RPMI8226 (cell line): ENCODE results near the gene KCNJ6.
"Not testable (repeated sequence)": the region's sequence is repeated elsewhere in the genome, so short reads cannot be mapped to it uniquely, and the experiment has no call there.

Experiments
- DNase-seq: peaks from one replicate; pipeline ENCODE4 v3.0.0-alpha.2; 2015

Gene KCNJ6

GRCh38 chr21:37765221-37765900 lies 150.9 kb downstream of the KCNJ6 start:
- no peak for DNase-seq

GRCh38 chr21:37764691-37765090 lies 151.6 kb downstream of the KCNJ6 start:
- no peak for DNase-seq

GRCh38 chr21:37763298-37763697 lies 153.0 kb downstream of the KCNJ6 start:
- DNase-seq, result no peak

- no peak for DNase-seq
Measured at GRCh38 chr21:37762606-37763005, 153.7 kb downstream of the KCNJ6 start.

- not testable (repeated sequence) for DNase-seq
Measured at GRCh38 chr21:37761406-37761805, 154.9 kb downstream of the KCNJ6 start.

GRCh38 chr21:37759777-37760176 lies 156.5 kb downstream of the KCNJ6 start:
- no peak for DNase-seq

- DNase-seq, result peak; percentile 51
Measured at GRCh38 chr21:37758982-37759381, 157.3 kb downstream of the KCNJ6 start.

GRCh38 chr21:37757606-37758376 lies 158.5 kb downstream of the KCNJ6 start:
- no peak for DNase-seq

- DNase-seq, result no peak
Measured at GRCh38 chr21:37753122-37753599, 163.1 kb downstream of the KCNJ6 start.

- no peak for DNase-seq
Measured at GRCh38 chr21:37751268-37751975, 164.8 kb downstream of the KCNJ6 start.

- DNase-seq, result no peak
Measured at GRCh38 chr21:37749132-37749531, 167.1 kb downstream of the KCNJ6 start.

- no peak for DNase-seq
Measured at GRCh38 chr21:37748351-37748750, 167.9 kb downstream of the KCNJ6 start.

GRCh38 chr21:37746849-37747248 lies 169.4 kb downstream of the KCNJ6 start:
- DNase-seq, result no peak

- DNase-seq, result no peak
Measured at GRCh38 chr21:37744551-37744950, 171.7 kb downstream of the KCNJ6 start.

GRCh38 chr21:37742532-37742931 lies 173.7 kb downstream of the KCNJ6 start:
- DNase-seq, result no peak

GRCh38 chr21:37742115-37742514 lies 174.1 kb downstream of the KCNJ6 start:
- DNase-seq, result no peak

GRCh38 chr21:37737996-37738395 lies 178.3 kb downstream of the KCNJ6 start:
- no peak for DNase-seq

- no peak for DNase-seq
Measured at GRCh38 chr21:37737507-37737906, 178.8 kb downstream of the KCNJ6 start.

- DNase-seq, result no peak
Measured at GRCh38 chr21:37734846-37735245, 181.4 kb downstream of the KCNJ6 start.

- DNase-seq, result no peak
Measured at GRCh38 chr21:37732927-37733326, 183.3 kb downstream of the KCNJ6 start.

- no peak for DNase-seq
Measured at GRCh38 chr21:37724201-37724600, 192.1 kb downstream of the KCNJ6 start.

- DNase-seq, result no peak
Measured at GRCh38 chr21:37717534-37717933, 198.7 kb downstream of the KCNJ6 start.

- not testable (repeated sequence) for DNase-seq
Measured at GRCh38 chr21:37712569-37712934, 203.7 kb downstream of the KCNJ6 start.
